ENCODE data around the gene CRX.
"Not testable (repeated sequence)": the region's sequence is repeated elsewhere in the genome, so short reads cannot be mapped to it uniquely, and the experiment has no call there.

Gene CRX

GRCh38 chr19:47804451-47804850 is 17.3 kb upstream of the CRX start, which contains the start of gene TPRX1:
Gene TPRX1 (minus strand): TSS chr19:47804551. CDS start chr19:47804539, 12 bp downstream.
- DNase-seq = not testable (repeated sequence)

- DNase-seq = no peak
Observed at GRCh38 chr19:47805313-47805712, 16.4 kb upstream of the CRX start.

- DNase-seq = no peak
Observed at GRCh38 chr19:47806435-47806834, 15.3 kb upstream of the CRX start.

- peak; percentile 88 to 91 for DNase-seq
Observed at GRCh38 chr19:47813304-47813994, 8.3 kb upstream of the CRX start.

GRCh38 chr19:47813995-47814328 is 7.8 kb upstream of the CRX start:
- no peak for DNase-seq

GRCh38 chr19:47816270-47816669 is 5.5 kb upstream of the CRX start:
- not testable (repeated sequence) for DNase-seq

- DNase-seq = not testable (repeated sequence)
Observed at GRCh38 chr19:47818221-47818620, 3.5 kb upstream of the CRX start.

GRCh38 chr19:47819858-47820257 is 1.9 kb upstream of the CRX start:
- no peak for DNase-seq

- DNase-seq = no peak
Observed at GRCh38 chr19:47820410-47820809, 1.3 kb upstream of the CRX start.

GRCh38 chr19:47824396-47824795 is 2.7 kb downstream of the CRX start:
- DNase-seq = no peak

- DNase-seq = no peak
Observed at GRCh38 chr19:47826800-47827199, 5.1 kb downstream of the CRX start.

GRCh38 chr19:47832723-47833122 is 11.0 kb downstream of the CRX start:
- DNase-seq = no peak

GRCh38 chr19:47836038-47836437 is 14.3 kb downstream of the CRX start:
- DNase-seq = no peak

GRCh38 chr19:47839411-47839810 is 17.7 kb downstream of the CRX start:
- DNase-seq = no peak

GRCh38 chr19:47839913-47840312 is 18.2 kb downstream of the CRX start:
- DNase-seq = no peak

- DNase-seq = no peak
Observed at GRCh38 chr19:47842941-47843340, 21.2 kb downstream of the CRX start.

- no peak for DNase-seq
Observed at GRCh38 chr19:47848425-47848822, 26.7 kb downstream of the CRX start.

GRCh38 chr19:47848823-47849473 is 27.2 kb downstream of the CRX start:
- DNase-seq = peak; percentile 59

GRCh38 chr19:47853003-47853402 is 31.3 kb downstream of the CRX start:
- DNase-seq = no peak

- DNase-seq = no peak
Observed at GRCh38 chr19:47854459-47854858, 32.7 kb downstream of the CRX start.

- not testable (repeated sequence) for DNase-seq
Observed at GRCh38 chr19:47858231-47858630, 36.5 kb downstream of the CRX start.

GRCh38 chr19:47858646-47859285 is 37.0 kb downstream of the CRX start, which contains the start of gene TPRX2:
Gene TPRX2 (plus strand): TSS chr19:47859235. CDS start chr19:47859247, 12 bp downstream.
- not testable (repeated sequence) for DNase-seq

- DNase-seq = not testable (repeated sequence)
Observed at GRCh38 chr19:47859838-47860237, 38.1 kb downstream of the CRX start.
